ENCODE data around the gene VPS18.

Gene VPS18

DNA sequence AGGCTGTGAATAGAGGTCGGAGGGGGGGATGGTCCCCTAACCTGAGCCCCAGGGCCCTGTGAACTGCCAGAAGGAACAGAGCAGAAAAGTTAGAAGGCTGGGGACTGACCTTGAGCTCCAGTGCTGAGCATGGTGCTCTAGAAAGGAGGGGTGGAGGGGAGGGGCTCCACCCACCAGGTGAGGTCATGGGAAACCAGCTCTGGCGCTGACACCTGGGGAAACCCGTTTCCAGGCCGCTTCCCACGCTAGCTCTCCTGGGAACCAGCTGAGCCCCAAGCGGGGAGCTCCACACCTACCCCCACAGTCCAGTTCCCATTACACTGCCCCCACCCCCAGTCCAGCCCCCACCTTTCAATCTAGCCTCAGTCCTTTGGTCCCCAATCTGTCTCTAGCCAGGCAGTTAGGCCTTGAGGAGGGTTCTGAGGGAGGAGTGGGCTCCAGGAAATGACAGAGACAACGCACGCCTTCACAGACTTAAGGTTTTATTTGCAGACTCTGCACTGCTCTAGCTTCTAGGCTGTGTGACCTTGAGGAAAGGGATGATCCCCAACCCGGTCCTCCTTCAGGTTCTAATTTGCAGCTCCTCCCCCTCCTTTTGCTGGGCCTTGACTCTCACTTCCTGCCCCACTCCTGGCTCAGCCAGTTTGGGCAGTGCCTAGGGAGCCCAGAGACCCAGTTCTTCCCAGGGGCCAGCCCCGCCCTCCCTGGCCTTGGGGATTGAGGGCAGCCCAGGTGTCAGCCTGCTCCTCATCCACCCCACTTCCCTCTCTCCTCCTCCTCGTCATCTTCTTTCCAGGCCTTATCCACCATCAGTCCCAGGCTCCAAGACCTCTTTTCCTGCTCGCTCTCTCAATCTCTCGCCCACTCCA lies 22.3 kb upstream of the VPS18 start:
- DNase-seq, result no peak

DNA sequence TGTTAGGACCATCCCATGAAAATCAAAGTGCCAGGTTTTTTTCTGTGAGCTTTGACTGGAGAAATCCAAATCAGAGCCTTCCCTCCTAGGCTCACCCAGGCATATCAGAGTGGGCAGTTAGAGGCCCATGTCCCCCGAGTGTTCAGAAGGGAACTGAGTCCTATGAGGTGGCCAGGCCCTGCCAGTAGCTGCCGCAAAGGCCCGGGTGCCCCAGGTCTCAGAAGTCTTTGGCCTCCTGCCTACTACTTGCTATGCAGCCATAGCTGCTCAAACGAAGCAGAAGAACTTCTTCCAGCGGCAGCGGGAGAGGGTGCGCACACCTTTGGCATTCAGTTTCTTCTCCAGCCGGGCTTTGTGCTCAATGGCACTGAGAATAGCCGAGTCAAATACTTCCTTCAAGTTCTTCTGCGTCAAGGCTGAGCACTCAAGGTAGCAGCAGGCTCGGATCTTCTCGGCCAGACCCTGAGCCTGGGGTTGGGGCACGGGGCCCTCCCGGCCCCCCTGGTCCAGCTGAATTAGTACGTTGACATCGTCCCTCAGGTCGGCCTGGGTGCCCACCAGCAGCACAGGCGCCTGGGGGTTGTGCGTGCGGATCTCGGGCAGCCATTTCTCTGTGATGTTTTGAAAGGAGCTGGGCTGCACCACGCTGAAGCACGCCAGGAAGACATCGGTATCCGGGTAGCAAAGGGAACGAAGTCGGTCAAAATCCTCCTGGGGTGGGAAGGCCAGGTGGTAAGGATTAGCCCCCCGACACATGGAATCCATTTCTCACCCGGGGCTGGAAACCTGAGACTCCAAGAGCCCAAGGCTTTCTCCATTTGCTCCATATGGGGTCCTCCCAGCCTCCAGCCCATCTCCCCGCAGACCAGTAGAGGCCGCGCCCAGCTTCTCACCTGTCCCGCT lies 21.2 kb upstream of the VPS18 start:
- DNase-seq, result no peak

DNA sequence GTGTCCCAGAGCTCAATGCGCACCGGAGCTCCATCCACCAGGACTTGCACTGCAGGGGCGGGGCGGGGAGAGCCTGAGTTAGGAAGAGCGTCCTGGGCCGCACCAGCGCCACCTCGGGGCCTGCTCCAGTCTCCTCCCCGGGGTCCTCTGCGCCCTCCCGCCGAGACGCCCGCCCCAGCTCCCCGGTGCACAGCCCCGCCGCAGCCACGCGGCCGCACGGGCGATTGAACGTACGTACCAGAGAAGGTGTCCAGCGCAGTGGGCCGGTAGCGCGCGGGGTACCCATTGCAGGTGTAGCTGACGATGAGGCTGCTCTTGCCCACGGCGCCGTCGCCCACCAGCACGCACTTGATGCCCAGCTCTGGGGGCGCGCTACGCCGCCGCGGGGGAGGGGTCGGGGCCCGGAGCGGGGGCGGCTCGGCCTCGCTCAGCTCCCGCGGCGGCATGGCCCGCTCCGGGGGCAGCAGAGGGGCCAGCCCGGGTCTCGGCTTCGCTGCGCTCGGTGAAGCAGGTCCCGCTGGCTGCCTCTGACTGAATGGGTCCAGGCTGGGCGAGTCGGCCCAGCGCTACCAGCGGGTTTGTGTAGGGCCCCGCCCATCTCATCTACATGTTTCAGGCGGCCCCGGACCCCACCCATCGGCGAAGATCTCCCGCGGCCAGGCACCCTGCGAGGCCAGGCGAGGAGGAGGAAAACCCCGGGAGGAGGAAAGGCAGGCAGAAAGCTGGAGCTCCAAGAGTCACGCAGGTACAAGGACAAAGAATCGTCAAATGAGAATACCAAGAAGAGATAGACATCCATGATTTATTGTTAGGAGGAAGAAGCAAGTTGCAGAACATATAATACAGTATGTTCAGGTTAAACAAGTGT lies 20.3 kb upstream of the VPS18 start, which contains the start of gene RHOV:
RHOV (minus strand) TSS at position 541 of the 868 bp plus-strand sequence; CDS start at position 446, 95 bp downstream.
- DNase-seq, result peak; percentile 14 to 18

DNA sequence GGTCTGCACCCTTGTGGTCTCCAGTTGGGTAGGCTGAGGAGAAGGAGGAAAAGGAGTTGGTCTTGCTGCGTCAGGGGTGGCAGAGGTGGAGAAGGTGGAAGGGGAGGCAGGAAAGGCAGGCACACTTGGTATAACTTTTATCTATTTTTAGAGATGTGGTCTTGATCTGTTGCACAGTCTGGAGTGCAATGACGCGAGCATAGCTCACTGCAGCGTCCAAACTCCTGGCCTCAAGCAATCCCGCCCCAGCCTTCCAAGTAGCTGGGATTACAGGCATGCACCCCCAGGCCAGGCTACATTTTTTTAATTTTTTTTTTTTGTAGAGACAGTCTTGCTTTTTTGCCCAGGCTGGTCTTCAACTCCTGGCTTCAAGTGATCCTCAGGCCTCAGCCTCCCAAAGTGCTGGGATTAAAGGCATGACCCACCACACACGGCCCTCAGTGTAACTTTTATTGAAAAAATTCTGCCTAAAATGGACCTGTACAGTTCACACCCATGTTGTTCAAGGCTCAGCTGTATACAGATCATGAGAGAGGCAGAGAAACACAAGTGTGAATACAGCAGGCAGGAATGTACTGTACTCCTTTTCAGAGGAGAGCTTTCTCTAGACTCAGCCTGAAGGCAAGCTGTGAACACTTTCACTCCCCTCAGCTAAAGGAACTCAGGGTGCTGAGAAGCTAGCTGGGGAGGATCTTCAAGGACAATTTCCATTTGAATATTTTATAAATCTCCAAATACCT lies 18.1 kb upstream of the VPS18 start:
- DNase-seq, result no peak

DNA sequence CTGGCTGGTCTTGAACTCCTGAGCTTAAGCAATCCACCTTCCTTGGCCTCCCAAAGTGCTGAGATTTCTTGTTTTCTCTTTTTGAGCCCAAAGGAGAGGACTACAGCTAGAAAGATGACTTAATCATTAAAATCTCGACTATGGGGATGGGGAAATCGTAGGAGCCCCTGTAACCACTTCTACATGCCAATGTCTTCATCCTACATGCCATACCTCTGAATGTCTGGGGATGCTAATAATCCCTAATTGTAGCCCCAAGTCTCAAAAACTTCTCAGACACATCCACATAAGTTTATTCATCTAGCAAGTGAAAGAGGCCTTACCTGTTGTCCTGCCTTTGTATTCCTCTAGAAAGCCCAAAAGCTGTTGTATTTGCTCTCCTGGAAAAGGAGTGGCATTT lies 16.6 kb upstream of the VPS18 start:
- DNase-seq, result no peak

DNA sequence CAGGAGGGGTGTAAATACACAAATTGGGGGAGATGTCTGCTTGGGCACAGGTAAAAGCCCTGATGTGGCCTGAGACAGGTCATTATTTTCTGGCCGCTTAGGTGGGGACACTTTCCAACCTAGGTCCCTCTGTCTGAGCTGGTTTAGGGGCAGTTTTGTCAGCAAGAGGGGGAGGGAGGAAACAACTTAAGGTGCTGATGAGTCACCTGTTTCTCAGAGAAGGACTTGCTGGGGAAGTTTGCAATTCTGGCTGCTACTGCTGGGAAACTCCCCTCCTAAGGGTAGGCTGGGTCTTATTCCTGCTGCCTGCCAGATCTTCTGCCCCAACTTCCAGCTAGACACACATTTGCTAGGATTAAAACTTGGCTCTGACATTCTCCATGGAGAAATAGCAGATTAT lies 15.5 kb upstream of the VPS18 start:
- DNase-seq, result peak in 1 of 2 experiments; percentile 3

DNA sequence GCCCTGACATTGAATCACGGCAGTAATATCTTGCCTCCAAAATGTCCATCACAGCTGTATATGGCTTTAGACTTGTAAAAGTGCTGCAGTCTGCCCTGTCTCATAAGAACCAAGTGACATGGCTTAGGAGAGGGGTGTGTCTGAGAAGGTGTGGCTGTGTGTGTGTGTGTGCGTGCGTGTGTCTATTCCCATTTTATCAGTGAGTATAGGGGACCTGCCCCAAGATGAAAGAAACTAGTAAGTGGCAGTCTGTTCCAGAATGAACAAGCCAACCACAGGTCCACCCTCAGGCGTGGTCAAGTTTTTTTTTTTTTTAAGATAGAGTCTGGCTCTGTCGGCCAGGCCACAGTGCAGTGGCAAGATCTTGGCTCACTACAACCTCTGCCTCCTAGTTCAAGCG lies 14.6 kb upstream of the VPS18 start:
- no peak for DNase-seq

DNA sequence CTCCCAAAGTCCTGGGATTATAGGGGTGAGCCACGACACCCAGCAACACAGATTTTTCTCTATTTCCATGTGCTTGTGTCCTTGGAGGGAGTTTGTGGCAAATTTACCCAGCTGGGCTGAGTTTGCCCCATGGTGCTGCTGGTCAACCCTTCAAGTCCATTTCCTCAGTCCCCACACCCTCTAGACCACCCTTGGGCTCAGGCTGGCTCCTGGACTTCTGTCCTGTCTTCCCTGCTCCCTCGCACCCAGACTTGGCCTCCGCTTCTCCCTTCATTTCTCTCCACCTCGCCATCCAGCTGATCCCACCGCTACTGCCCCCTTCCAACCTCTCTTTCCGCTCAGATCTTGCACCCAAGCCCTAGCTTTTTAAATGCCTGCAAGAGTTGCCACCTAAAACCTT lies 12.9 kb upstream of the VPS18 start:
- DNase-seq, result no peak

DNA sequence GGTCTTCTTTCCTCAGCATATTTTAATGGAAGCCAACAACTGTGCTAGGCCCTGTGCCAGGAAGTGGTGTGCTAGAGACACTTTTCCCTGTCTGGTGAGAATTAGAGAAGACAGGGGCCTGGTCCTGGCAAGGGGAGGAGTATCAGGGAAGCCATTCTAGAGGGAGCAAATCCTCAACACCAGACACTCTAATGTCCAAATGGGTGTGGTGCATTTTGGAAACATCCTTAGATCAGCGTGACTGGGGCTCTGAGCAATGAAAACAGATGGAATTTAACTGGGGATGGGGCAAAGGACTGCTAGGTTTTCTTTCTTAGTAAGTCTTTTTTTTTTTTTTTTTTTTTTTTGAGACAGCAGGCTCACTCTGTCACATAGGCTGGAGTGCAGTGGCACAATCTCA lies 7.7 kb upstream of the VPS18 start:
- no peak for DNase-seq

DNA sequence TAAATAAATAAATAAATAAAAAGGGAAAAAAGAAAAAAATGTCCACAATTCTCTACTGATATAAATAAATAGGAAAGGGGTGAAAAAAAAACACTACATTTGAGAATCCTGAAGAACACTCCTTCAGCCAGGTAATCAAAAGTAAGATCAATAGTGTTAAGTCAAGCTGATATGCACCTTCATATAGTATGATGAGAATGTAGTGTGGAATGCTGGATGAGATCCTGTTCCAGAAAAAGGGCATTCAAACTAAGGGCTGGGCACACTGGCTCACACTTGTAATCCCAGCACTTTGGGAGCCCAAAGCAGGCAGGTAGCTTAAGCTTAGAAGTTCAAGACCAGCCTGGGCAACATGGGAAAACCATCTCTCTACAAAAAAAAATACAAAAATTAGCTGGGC lies 5.1 kb upstream of the VPS18 start:
- DNase-seq, result no peak

DNA sequence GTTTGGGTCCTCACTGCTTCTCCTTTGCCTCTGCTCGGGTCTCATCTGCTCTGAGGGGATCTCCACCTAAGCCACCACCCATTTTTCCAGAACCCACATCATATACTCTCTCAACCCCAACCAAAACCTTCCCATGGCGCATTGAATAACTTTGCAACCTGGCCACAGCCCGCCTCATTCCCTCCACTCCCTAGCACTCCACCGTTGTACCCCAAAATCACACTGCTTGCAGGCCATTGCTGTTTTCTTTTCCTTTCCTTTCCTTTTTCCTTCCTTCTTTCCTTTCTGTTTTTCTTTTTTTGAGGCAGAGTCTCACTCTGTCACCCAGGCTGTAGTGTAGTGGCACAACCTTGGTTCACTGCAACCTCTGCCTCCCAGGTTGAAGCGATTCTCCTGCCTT lies 3.1 kb upstream of the VPS18 start:
- DNase-seq, result no peak

DNA sequence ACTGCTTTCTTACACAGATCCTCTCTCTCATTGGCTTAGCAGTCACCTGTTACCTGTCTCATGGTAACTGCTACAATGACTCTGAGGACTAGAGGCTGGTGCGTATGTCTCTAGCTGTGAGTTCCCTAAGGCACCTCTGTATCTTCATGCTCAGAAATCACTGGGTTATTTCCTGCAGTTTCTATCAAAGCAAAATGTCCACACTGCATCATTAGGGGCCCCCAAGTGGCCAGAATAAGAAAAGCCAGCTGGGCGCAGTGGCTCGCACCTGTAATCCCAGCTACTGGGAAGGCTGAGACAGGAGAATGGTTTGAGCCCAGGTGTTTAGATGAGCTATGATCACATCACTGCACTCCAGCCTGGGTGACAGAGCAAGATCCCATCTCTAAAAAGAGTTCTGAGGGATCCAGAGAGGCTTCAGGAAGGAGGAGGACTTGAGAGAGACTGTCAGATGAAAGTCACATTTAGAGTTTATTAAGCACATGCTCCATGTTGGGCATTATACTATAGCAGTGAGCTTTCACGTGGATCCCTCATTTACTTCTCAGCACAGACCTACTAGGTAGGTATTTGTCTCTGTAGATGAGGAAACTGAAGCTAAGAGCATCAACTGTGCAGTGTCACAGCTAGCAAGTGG lies 2.3 kb upstream of the VPS18 start:
- peak; percentile 51 to 55 for DNase-seq

DNA sequence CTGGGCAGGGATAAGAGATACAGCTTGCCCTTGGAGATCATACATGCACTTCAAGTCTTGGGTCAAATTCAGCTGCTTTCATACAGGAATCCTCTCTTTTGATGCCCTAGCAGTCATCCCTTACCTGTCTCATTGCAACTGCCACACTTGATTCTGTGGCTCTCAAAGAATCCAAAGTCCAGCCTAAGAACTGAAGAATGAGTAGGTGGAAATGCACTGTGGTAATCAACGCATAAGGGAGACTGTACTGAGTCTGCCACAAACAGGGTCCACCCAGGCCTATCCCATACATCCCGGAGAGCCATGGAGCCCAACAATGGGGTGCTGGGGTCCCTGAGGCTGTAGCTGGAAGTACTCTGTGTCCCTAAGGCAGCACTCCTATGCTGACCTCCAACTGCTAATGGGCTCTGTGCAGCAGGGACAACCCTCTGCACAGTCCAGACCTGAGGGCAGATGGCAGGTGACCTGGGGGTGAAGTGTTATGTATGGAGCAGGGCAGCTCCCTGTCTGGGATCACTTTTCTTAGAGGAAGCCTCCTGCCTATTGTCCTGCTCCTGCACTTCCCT lies 1.7 kb upstream of the VPS18 start:
- no peak for DNase-seq

DNA sequence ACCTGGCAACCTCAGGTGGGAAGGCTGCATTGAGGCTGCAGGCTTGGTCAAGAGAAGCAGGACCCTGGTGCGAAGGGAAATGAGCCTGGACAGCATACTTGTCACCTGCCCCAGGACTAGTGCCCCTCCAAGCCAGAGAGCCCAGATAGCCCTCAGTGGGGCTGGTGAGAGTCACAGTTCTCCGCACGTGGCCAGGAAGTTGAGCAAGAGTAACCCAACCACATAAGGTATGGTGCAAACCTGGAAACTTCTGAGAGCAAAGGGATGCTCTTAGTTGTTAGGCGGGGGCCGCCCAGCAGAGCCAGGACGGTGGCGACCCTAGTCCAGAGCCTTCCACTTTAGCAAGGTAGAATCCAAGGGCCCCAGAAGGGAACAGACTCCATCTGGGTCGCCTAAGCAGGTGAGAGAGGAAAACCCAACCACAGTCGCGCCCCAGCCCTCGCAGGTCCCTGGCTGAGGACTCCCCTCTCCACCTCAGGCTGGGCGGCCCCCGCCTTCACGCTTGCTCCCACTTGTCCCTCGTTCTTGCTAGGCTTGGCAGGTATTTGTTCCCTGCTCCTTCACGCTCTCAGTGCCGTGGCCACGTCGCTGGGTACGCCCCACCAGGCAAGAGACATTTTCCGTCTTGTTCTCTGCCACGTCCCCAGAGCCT lies 1.1 kb upstream of the VPS18 start:
- peak in 1 of 2 experiments; percentile 10 for DNase-seq

DNA sequence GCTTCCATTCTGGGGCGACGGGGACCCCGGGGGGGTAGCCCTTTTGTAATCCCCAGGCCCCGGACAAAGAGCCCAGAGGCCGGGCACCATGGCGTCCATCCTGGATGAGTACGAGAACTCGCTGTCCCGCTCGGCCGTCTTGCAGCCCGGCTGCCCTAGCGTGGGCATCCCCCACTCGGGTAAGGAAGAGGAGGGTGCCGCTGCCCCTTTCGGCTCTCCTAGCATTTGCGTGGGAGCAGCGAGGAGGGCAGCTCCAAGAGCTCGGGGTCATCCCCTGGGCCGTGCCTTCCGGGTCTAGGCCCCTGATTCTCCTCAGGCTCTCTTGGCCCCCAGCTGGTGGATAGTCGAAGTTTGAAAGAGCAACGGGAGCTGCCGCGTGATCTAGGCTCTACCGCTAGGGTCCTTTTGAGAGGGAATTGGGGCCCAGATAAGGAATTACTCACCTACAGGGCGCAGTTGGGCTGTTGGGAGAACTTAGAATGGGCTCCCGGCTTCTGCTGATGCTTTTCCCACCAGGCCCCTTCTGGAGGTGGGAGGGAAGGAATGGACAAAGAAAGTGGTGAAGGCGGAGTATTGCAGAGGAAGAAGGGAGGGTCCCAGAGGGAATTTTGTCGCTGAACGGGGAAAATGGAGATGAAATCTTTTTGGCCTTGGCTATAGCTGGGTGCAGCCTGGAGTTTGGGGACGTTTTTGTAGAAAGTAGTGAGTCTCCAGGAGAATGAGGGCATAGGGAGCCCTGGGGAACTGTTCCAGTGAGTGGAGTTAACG lies 615 bp downstream of the VPS18 start:
- DNase-seq, result peak; percentile 72 to 80

DNA sequence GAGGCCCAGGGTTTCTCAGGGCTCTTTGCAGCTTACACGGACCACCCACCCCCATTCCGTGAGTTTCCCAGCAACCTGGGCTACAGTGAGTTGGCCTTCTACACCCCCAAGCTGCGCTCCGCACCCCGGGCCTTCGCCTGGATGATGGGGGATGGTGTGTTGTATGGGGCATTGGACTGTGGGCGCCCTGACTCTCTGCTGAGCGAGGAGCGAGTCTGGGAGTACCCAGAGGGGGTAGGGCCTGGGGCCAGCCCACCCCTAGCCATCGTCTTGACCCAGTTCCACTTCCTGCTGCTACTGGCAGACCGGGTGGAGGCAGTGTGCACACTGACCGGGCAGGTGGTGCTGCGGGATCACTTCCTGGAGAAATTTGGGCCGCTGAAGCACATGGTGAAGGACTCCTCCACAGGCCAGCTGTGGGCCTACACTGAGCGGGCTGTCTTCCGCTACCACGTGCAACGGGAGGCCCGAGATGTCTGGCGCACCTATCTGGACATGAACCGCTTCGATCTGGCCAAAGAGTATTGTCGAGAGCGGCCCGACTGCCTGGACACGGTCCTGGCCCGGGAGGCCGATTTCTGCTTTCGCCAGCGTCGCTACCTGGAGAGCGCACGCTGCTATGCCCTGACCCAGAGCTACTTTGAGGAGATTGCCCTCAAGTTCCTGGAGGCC lies 5.4 kb downstream of the VPS18 start:
- DNase-seq, result no peak

DNA sequence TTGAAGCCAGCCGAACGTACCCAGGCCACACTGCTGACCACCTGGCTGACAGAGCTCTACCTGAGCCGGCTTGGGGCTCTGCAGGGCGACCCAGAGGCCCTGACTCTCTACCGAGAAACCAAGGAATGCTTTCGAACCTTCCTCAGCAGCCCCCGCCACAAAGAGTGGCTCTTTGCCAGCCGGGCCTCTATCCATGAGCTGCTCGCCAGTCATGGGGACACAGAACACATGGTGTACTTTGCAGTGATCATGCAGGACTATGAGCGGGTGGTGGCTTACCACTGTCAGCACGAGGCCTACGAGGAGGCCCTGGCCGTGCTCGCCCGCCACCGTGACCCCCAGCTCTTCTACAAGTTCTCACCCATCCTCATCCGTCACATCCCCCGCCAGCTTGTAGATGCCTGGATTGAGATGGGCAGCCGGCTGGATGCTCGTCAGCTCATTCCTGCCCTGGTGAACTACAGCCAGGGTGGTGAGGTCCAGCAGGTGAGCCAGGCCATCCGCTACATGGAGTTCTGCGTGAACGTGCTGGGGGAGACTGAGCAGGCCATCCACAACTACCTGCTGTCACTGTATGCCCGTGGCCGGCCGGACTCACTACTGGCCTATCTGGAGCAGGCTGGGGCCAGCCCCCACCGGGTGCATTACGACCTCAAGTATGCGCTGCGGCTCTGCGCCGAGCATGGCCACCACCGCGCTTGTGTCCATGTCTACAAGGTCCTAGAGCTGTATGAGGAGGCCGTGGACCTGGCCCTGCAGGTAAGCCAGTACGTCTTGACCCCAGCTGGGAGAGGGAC lies 6.2 kb downstream of the VPS18 start:
- DNase-seq, result no peak

DNA sequence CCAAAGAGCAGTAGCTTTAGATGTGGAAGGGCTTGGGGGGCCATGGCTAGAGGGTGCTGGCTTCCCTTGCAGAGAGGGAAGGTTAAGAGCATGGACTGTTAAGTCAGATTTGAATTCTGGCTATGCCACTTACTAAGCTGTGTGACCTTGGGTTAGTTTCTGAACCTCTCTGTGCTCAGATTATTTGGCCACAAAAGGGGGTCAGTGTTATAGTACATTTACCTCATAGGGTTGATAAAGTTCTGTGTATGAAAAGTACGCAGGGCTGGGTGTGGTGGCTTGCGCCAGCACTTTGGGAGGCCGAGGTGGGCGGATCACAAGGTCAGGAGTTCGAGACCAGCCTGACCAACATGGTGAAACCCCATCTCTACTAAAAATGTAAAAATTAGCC lies 6.8 kb downstream of the VPS18 start:
- no peak for DNase-seq

Measured in AML-193 (cell line).